ENCODE measurements around the gene ZDHHC11. TPM values are rescaled to one million over a fixed set of nuclear protein-coding genes. Genes with fewer than 3 reads are reported as not detected.

ZDHHC11 gene
- total and polyA plus RNA-seq, 2 of the 4 experiments (the other 2 are of a cell fraction): 0.36 to 1.6 TPM

DNA sequence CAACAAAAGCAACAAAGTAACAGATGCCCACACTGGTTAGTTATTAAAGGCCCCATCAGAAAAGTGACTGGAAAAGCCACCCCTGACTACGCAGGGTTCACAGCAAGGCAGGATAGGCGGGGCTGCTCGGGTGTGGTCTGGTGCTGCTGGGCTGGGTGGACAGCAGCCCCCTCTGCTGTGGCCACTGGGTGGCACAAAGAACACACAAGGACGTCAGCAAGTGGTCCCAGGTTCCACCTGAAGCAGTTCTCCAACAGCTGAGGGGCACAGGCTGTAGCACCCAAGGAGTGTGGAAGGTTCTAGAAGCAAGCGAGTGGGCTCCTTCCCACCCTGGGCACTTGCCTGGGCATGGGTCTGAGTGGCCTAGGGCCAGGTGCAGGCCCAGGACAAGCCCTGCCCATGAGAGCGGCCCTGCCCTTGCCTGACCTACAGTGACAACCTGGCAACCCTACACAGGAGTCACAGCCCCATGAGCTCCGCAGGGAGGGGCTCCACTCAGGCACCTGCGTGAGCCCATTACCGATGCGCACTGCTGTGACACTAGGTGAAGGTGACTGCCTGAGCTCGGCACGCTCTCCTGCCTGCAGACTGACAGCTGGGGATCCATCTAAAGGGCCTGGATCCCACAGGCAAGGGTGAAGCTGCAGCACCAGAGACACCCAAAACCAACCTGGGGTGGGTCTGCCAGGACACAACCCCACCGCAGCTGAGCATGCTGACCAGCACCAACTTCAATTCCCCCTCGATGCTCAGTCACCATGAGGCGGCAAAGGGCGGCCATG lies 33.8 kb upstream of the ZDHHC11 start:
- no TSS peak for BruUV-seq (replicated peaks)
- CTCF ChIA-PET: no interaction called here

More for the DNA sequence above, 33.8 kb upstream of the ZDHHC11 start:
- no peak for DNase-seq
- peaks cover 35 to 44% of the 10 kb centered on the region in 2 experiments for H3K79me1 ChIP-seq (ENCODE audit: low read depth in 1 of 2, low read length in 2 of 2)
- peak overlapping the region; percentile 6 for H2AK9ac ChIP-seq (replicated peaks; ENCODE audit: low read depth, low read length, poor library complexity)
- H4K20me1 ChIP-seq (ENCODE audit: insufficient read depth, low read length): peaks cover 29% of the 10 kb centered on the region
- ATAC-seq (ENCODE audit: low read depth): no peak
- no peak overlapping the region for H2BK20ac ChIP-seq (ENCODE audit: low read depth, low read length)
- no peak overlapping the region for H4K91ac ChIP-seq (ENCODE audit: insufficient read depth, low read depth, low read length)
- dilution Hi-C loops (cut with HindIII; ENCODE audit: low sequenced_read_pairs, unreplicated experiment) (no loop called here), in situ Hi-C loops (cut with MboI; ENCODE audit: low sequenced_read_pairs) (no loop called here), intact Hi-C loops (cut with micrococcal nuclease) (no loop called here)
- no peak overlapping the region for H2BK5ac ChIP-seq (ENCODE audit: low read depth, low read length, poor library complexity, severe bottlenecking)
- no peak overlapping the region for H4K8ac ChIP-seq (ENCODE audit: low read depth in 2 of 2, low read length in 2 of 2)
- H3K4me2 ChIP-seq (ENCODE audit: low read depth, low read length): no peak overlapping the region
- no peak for TF ChIP-seq FOS (IDR thresholded peaks at IDR 0.05; ENCODE audit: low read depth, low read length)
- TF ChIP-seq MAZ (IDR thresholded peaks at IDR 0.05; ENCODE audit: borderline replicate concordance, low read depth, low read length): no peak
- TF ChIP-seq, protein P1, sequence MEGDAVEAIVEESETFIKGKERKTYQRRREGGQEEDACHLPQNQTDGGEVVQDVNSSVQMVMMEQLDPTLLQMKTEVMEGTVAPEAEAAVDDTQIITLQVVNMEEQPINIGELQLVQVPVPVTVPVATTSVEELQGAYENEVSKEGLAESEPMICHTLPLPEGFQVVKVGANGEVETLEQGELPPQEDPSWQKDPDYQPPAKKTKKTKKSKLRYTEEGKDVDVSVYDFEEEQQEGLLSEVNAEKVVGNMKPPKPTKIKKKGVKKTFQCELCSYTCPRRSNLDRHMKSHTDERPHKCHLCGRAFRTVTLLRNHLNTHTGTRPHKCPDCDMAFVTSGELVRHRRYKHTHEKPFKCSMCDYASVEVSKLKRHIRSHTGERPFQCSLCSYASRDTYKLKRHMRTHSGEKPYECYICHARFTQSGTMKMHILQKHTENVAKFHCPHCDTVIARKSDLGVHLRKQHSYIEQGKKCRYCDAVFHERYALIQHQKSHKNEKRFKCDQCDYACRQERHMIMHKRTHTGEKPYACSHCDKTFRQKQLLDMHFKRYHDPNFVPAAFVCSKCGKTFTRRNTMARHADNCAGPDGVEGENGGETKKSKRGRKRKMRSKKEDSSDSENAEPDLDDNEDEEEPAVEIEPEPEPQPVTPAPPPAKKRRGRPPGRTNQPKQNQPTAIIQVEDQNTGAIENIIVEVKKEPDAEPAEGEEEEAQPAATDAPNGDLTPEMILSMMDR (conservative IDR thresholded peaks at IDR 0.05; ENCODE audit: low read depth, low read length): no peak
- no peak for TF ChIP-seq SMC3 (IDR thresholded peaks at IDR 0.05; ENCODE audit: low read depth, low read length)
- no peak for TF ChIP-seq CHD1 (IDR thresholded peaks at IDR 0.05; ENCODE audit: low read depth, low read length)
- no peak overlapping the region for H3K4me3 ChIP-seq (ENCODE audit: insufficient read depth, low read depth, low read length)
- POLR2A ChIA-PET (ENCODE audit: unreplicated experiment): no interaction called here
- no peak overlapping the region for H3K9ac ChIP-seq (ENCODE audit: low read depth, low read length)
- no peak overlapping the region for H4K5ac ChIP-seq (ENCODE audit: low read depth, low read length)
- no peaks in the 10 kb centered on the region for H3K4me1 ChIP-seq (ENCODE audit: control insufficient read depth, insufficient read depth, low read length)
- H3K9me1 ChIP-seq (ENCODE audit: insufficient read depth, low read length): peaks cover 11% of the 10 kb centered on the region
- H2BK15ac ChIP-seq (ENCODE audit: low read depth, low read length): no peak overlapping the region
- H2AK5ac ChIP-seq (ENCODE audit: low read depth, low read length): no peak overlapping the region
- H3K14ac ChIP-seq (replicated peaks; ENCODE audit: low read depth, low read length): no peak overlapping the region
- 96% methylated on average over 12 of the region's 16 CpGs; no CpG with 5 or more reads in 1 of the 2 experiments for WGBS, 2 experiments (ENCODE audit: extremely low coverage in 2 of 2, insufficient read length in 1 of 2)
- no peak overlapping the region for H3K27ac ChIP-seq (ENCODE audit: insufficient read depth, low read length)
- H3K4ac ChIP-seq (ENCODE audit: low read depth, low read length): no peak overlapping the region
- no peaks in the 10 kb centered on the region for H3K27me3 ChIP-seq (ENCODE audit: control insufficient read depth, insufficient read depth, low read length)
- no peak overlapping the region for H3K23ac ChIP-seq (ENCODE audit: low read depth, low read length)
- H2AFZ ChIP-seq (replicated peaks; ENCODE audit: low read length, poor library complexity): no peak overlapping the region
- no peak overlapping the region for H2BK120ac ChIP-seq (ENCODE audit: low read depth, low read length)
- H3K56ac ChIP-seq (ENCODE audit: extremely low read depth, insufficient read depth, low read length): no peak overlapping the region
- H3K9me3 ChIP-seq (ENCODE audit: control insufficient read depth, insufficient read depth, low read length): no peaks in the 10 kb centered on the region
- H3K18ac ChIP-seq (ENCODE audit: low read depth, low read length): no peak overlapping the region
- H3K36me3 ChIP-seq (ENCODE audit: control insufficient read depth, insufficient read depth, low read length): peaks cover 76% of the 10 kb centered on the region
